ENCODE measurements around the gene AKR7A2. TPM values are rescaled to one million over a fixed set of nuclear protein-coding genes. Genes with fewer than 3 reads are reported as not detected.

Gene AKR7A2
- polyA plus RNA-seq, 3 donors, result 19.5 to 117 (median 89.3) TPM

- Histone ChIP-seq H3K4me3 (replicated peaks in 1 of 3; ENCODE audit: low read depth in 2 of 3, low read length in 3 of 3) (no peak overlapping the region), H3K27me3 (ENCODE audit: control insufficient read depth in 2 of 2, insufficient read depth in 2 of 2, low read length in 2 of 2) (no peaks in the 10 kb centered on the region), H3K9ac (ENCODE audit: insufficient read depth, low read length, poor library complexity, severe bottlenecking) (no peak overlapping the region), H3K9me3 (replicated peaks in 1 of 2; ENCODE audit: control insufficient read depth in 1 of 2, insufficient read depth in 1 of 2, low read length in 2 of 2) (no peaks in the 10 kb centered on the region), H3K79me2 (ENCODE audit: insufficient read depth, low read length) (peaks cover 39% of the 10 kb centered on the region), H3K4me1 (ENCODE audit: control insufficient read depth in 1 of 2, insufficient read depth in 2 of 2, low read length in 2 of 2) (peaks cover 38 to 41% of the 10 kb centered on the region in 2 donors), H3K36me3 (replicated peaks in 1 of 2; ENCODE audit: control insufficient read depth in 1 of 2, insufficient read depth in 2 of 2, low read length in 2 of 2) (peaks cover 24 to 38% of the 10 kb centered on the region in 2 donors), H3K4me2 (replicated peaks; ENCODE audit: extremely low read depth, low read length, poor library complexity, severe bottlenecking) (no peak overlapping the region), H2AFZ (ENCODE audit: insufficient read depth, low read depth, low read length, poor library complexity, severe bottlenecking) (no peak overlapping the region), H4K20me1 (ENCODE audit: insufficient read depth, low read length) (peaks cover 18% of the 10 kb centered on the region), H3K27ac (ENCODE audit: low read depth in 1 of 2, low read length in 2 of 2) (no peak overlapping the region)
- DNase-seq, result no peak
- intact Hi-C loops (cut with micrococcal nuclease), result loop anchor here (5.0 kb wide), 4 partner anchors 58 to 353 kb away; partner anchors contain the start of genes EMC1 (in 1 of the 2), IFFO2 (in 1 of the 2) and MRTO4 (in 1 of the 2)
- Mint-ChIP-seq H3K36me3 (peaks cover 33 to 35% of the 10 kb centered on the region in 2 donors), H3K4me1 (peaks cover 39% of the 10 kb centered on the region), H3K9me3 (peaks cover 0 to 3% (median 0%) of the 10 kb centered on the region in 7 donors), H3K27me3 (ENCODE audit: low read depth in 3 of 3) (peaks cover 0 to 4% (median 1%) of the 10 kb centered on the region in 3 donors), H3K27ac (peak overlapping the region in 1 of 7 donors; percentile 74), H3K4me3 (no peak overlapping the region)
- TF ChIP-seq CTCF (IDR thresholded peaks at IDR 0.05), result no peak
- WGBS (ENCODE audit: insufficient coverage), result 100% methylated on average over 1 of the region's 7 CpGs
Measured at GRCh38 chr1:19310061-19310460, 1.9 kb downstream of the AKR7A2 start.

- Histone ChIP-seq H3K4me3 (replicated peaks in 1 of 3; ENCODE audit: low read depth in 2 of 3, low read length in 3 of 3) (no peak overlapping the region), H3K36me3 (replicated peaks in 1 of 2; ENCODE audit: control insufficient read depth in 1 of 2, insufficient read depth in 2 of 2, low read length in 2 of 2) (peaks cover 26 to 46% of the 10 kb centered on the region in 2 donors), H4K20me1 (ENCODE audit: insufficient read depth, low read length) (peaks cover 13% of the 10 kb centered on the region), H3K4me2 (replicated peaks; ENCODE audit: extremely low read depth, low read length, poor library complexity, severe bottlenecking) (no peak overlapping the region), H3K9me3 (replicated peaks in 1 of 2; ENCODE audit: control insufficient read depth in 1 of 2, insufficient read depth in 1 of 2, low read length in 2 of 2) (no peaks in the 10 kb centered on the region), H3K27me3 (ENCODE audit: control insufficient read depth in 2 of 2, insufficient read depth in 2 of 2, low read length in 2 of 2) (no peaks in the 10 kb centered on the region), H3K9ac (ENCODE audit: insufficient read depth, low read length, poor library complexity, severe bottlenecking) (no peak overlapping the region), H3K79me2 (ENCODE audit: insufficient read depth, low read length) (peaks cover 39% of the 10 kb centered on the region), H2AFZ (ENCODE audit: insufficient read depth, low read depth, low read length, poor library complexity, severe bottlenecking) (no peak overlapping the region), H3K4me1 (ENCODE audit: control insufficient read depth in 1 of 2, insufficient read depth in 2 of 2, low read length in 2 of 2) (peaks cover 30 to 33% of the 10 kb centered on the region in 2 donors), H3K27ac (ENCODE audit: low read depth in 1 of 2, low read length in 2 of 2) (no peak overlapping the region)
- intact Hi-C loops (cut with micrococcal nuclease), result no loop called here
- Mint-ChIP-seq H3K36me3 (peaks cover 41 to 43% of the 10 kb centered on the region in 2 donors), H3K9me3 (peaks cover 0 to 3% (median 0%) of the 10 kb centered on the region in 7 donors), H3K4me3 (no peak overlapping the region), H3K27ac (peak overlapping the region in 1 of 7 donors; percentile 0), H3K4me1 (peaks cover 31% of the 10 kb centered on the region), H3K27me3 (ENCODE audit: low read depth in 3 of 3) (peaks cover 0 to 4% (median 1%) of the 10 kb centered on the region in 3 donors)
- 82% methylated on average over 5 of the region's 6 CpGs for WGBS (ENCODE audit: insufficient coverage)
- no peak for DNase-seq
- TF ChIP-seq CTCF (IDR thresholded peaks at IDR 0.05), result no peak
Measured at GRCh38 chr1:19309123-19309813, 2.7 kb downstream of the AKR7A2 start.
